Measurements from ENCODE around the gene KCTD13.

Gene KCTD13

GRCh38 chr16:29899516-29900101 is 26.4 kb downstream of the KCTD13 start, which contains the start of gene SEZ6L2 (continued):
- peak; percentile 65; the same call in 1 of the 2 replicates for TF ChIP-seq WT1 (tag by site-specific recombination; IDR thresholded peaks at IDR 0.05)
- no peak for TF ChIP-seq ZNF692 (tag by site-specific recombination; IDR thresholded peaks at IDR 0.05)
- no peak for TF ChIP-seq ZNF623 (tag by site-specific recombination; IDR thresholded peaks at IDR 0.05)
- TF ChIP-seq SETDB1 (IDR thresholded peaks at IDR 0.05; ENCODE audit: insufficient read length, low read length) = no peak
- no peak for TF ChIP-seq ZNF239 (tag by site-specific recombination; IDR thresholded peaks at IDR 0.05)
- TF ChIP-seq ZNF488 (tag by site-specific recombination; IDR thresholded peaks at IDR 0.05) = no peak
- no peak for TF ChIP-seq KLF9 (tag by site-specific recombination; IDR thresholded peaks at IDR 0.05; ENCODE audit: low read depth)
- TF ChIP-seq MZF1 (tag by site-specific recombination; IDR thresholded peaks at IDR 0.05; ENCODE audit: borderline replicate concordance) = no peak
- no peak for TF ChIP-seq ZSCAN18 (tag by site-specific recombination; IDR thresholded peaks at IDR 0.05)

GRCh38 chr16:29898804-29899515 is 27.1 kb downstream of the KCTD13 start:
- H3K27ac ChIP-seq (ENCODE audit: extremely low read depth, low read depth, low read length) = no peak overlapping the region
- H3K4me1 ChIP-seq (ENCODE audit: control insufficient read depth, insufficient read depth, low read length) = peaks cover 2% of the 10 kb centered on the region; the same call in 1 of the 2 replicates
- TF ChIP-seq ZNF654 (tag by site-specific recombination; IDR thresholded peaks at IDR 0.05; ENCODE audit: low read depth) (no peak), MEIS1 (CRISPR knock-in tag; IDR thresholded peaks at IDR 0.05; ENCODE audit: borderline replicate concordance) (no peak), ZNF362 (tag by site-specific recombination; IDR thresholded peaks at IDR 0.05) (peak; percentile 55; the same call in 1 of the 2 replicates), KLF7 (tag by site-specific recombination; IDR thresholded peaks at IDR 0.05; ENCODE audit: borderline replicate concordance) (no peak), ZNF155 (tag by site-specific recombination; IDR thresholded peaks at IDR 0.05) (no peak), ZNF629 (tag by site-specific recombination; IDR thresholded peaks at IDR 0.05) (no peak), KLF10 (tag by site-specific recombination; IDR thresholded peaks at IDR 0.05) (0 out of 2 replicates have a peak, but pooled peaks have one; percentile 33), PBX3 (CRISPR knock-in tag; IDR thresholded peaks at IDR 0.05) (no peak), ZNF169 (tag by site-specific recombination; IDR thresholded peaks at IDR 0.05) (no peak), ZNF561 (tag by site-specific recombination; IDR thresholded peaks at IDR 0.05; ENCODE audit: borderline replicate concordance) (no peak), BCL11A (tag by site-specific recombination; IDR thresholded peaks at IDR 0.05; ENCODE audit: low read depth) (no peak), ZNF10 (tag by site-specific recombination; IDR thresholded peaks at IDR 0.05) (no peak), ZNF501 (tag by site-specific recombination; IDR thresholded peaks at IDR 0.05) (no peak), TRIM28 (IDR thresholded peaks at IDR 0.05; ENCODE audit: borderline replicate concordance, low read length) (no peak), ZBTB1 (tag by site-specific recombination; IDR thresholded peaks at IDR 0.05) (no peak), ZBTB6 (tag by site-specific recombination; IDR thresholded peaks at IDR 0.05) (peak; percentile 85; the same call in 1 of the 2 replicates), ZBTB10 (tag by site-specific recombination; IDR thresholded peaks at IDR 0.05) (no peak)

More at GRCh38 chr16:29898804-29899515, 27.1 kb downstream of the KCTD13 start:
- peak overlapping the region; percentile 51 for H3K4me3 ChIP-seq (ENCODE audit: low read depth, low read length)
- POLR2A ChIA-PET = interaction anchor here (0.6 to 2.2 kb wide), 17 partner anchors 10 to 103 kb away, joined by 3 to 13 read pairs (median 4); partner anchors contain the start of genes CDIPT, MVP, TAOK2 and TMEM219
- CTCF ChIA-PET = interaction anchor here (0.9 to 2.1 kb wide), 3 partner anchors 22 to 50 kb away, joined by 4 to 10 read pairs (median 9); no protein-coding TSS in a partner anchor
- no peaks in the 10 kb centered on the region for H3K9me3 ChIP-seq (ENCODE audit: control insufficient read depth, insufficient read depth, low read depth, low read length)
- H3K36me3 ChIP-seq (ENCODE audit: control insufficient read depth in 2 of 2, insufficient read depth in 1 of 2, low read length in 2 of 2) = no peaks in the 10 kb centered on the region
